Astrocyte (in vitro differentiated cells and primary cell): ENCODE data around the gene DDAH1.

Experiments used
- EZH2 ChIP-seq: IDR thresholded peaks from 2 replicates; pipeline ENCODE4 v1.6.1; 2012; ENCODE audit warnings: mild to moderate bottlenecking, low read length, inconsistent platforms; ENCODE audit not compliant: insufficient read depth
- TF ChIP-seq, protein P1 (sequence below): IDR thresholded peaks from 2 replicates; pipeline ENCODE4 v1.5.1; 2011; ENCODE audit warnings: low read depth, mild to moderate bottlenecking, inconsistent platforms, low read length, moderate library complexity; ENCODE audit not compliant: insufficient read depth

DNA sequence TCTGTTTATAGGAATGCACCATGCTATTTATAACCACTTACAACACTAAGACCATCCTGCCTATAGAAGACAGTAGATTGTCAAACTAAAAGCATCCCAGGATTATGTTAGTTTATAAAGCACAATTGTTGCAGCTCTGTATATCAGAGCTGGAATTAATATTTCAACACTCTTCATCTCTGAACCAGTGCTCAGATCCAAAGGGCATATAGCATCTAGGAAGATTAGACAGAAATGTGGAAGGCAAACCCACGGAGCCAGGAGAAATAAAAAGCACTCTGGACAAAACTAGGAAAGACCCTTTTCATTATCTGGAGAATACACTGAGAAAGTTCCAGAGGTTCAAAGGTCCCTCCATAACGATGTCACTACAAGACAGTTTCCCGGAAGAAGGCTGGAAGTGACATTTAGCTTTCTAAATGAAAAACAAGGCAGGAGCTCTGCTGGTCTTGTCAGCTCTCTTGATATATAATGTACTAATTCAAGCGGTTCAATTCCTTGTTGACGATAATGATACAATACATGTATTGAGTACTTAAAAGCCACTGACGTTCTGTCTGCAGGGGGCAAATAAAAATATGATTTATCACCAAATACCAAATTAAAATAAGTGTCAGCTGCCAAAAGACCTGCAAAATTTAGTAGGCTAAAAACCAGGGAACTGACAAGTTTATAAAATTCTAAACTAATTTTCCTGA lies 96.7 kb downstream of the DDAH1 start:
- TF ChIP-seq, protein P1, sequence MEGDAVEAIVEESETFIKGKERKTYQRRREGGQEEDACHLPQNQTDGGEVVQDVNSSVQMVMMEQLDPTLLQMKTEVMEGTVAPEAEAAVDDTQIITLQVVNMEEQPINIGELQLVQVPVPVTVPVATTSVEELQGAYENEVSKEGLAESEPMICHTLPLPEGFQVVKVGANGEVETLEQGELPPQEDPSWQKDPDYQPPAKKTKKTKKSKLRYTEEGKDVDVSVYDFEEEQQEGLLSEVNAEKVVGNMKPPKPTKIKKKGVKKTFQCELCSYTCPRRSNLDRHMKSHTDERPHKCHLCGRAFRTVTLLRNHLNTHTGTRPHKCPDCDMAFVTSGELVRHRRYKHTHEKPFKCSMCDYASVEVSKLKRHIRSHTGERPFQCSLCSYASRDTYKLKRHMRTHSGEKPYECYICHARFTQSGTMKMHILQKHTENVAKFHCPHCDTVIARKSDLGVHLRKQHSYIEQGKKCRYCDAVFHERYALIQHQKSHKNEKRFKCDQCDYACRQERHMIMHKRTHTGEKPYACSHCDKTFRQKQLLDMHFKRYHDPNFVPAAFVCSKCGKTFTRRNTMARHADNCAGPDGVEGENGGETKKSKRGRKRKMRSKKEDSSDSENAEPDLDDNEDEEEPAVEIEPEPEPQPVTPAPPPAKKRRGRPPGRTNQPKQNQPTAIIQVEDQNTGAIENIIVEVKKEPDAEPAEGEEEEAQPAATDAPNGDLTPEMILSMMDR, result no peak
- TF ChIP-seq EZH2, result no peak
